ENCODE measurements around the gene ZNF414. TPM values are rescaled to one million over a fixed set of nuclear protein-coding genes. Genes with fewer than 3 reads are reported as not detected.

Gene ZNF414
- total and polyA plus RNA-seq, 2 experiments from 2014 or later = 27.4 to 45.0 TPM

GRCh38 chr19:8483165-8483564 lies 30.8 kb downstream of the ZNF414 start:
- H3K4me1 Mint-ChIP-seq = peaks cover 18% of the 10 kb centered on the region
- H3K4me3 Mint-ChIP-seq = no peak overlapping the region; the same call in 2 of the 3 replicates
- no peak for DNase-seq (ENCODE audit: low spot score)
- H3K36me3 Mint-ChIP-seq (ENCODE audit: low read depth) = peaks cover 90% of the 10 kb centered on the region
- Histone ChIP-seq H3K27me3 (ENCODE audit: insufficient read depth) (no peaks in the 10 kb centered on the region), H3K79me2 (replicated peaks; ENCODE audit: insufficient read depth) (peaks cover 70% of the 10 kb centered on the region), H2AFZ (no peak overlapping the region), H3F3A (replicated peaks; ENCODE audit: low read depth) (peaks cover 65% of the 10 kb centered on the region), H3K9me2 (ENCODE audit: insufficient read depth) (no peaks in the 10 kb centered on the region), H3K4me1 (ENCODE audit: insufficient read depth) (no peaks in the 10 kb centered on the region), H3K4me3 (no peak overlapping the region), H3K4me2 (no peak overlapping the region), H3K27ac (ENCODE audit: low read depth) (no peak overlapping the region; the same call in 1 of the 2 replicates), H3K36me3 (ENCODE audit: insufficient read depth) (peaks cover 58% of the 10 kb centered on the region), H4K20me1 (replicated peaks; ENCODE audit: insufficient read depth) (peaks cover 62% of the 10 kb centered on the region)
- no peak overlapping the region for H3K27ac Mint-ChIP-seq
- no peak for TF ChIP-seq STAT1 (IDR thresholded peaks at IDR 0.05; ENCODE audit: unreplicated experiment)
- TF ChIP-seq JUNB (IDR thresholded peaks at IDR 0.05; ENCODE audit: unreplicated experiment) = no peak
- TF ChIP-seq NANOG (IDR thresholded peaks at IDR 0.05; ENCODE audit: borderline replicate concordance) = no peak
- TF ChIP-seq ZNF114 (CRISPR knock-in tag; IDR thresholded peaks at IDR 0.05) = no peak
- no peak for TF ChIP-seq CTCF (conservative IDR thresholded peaks at IDR 0.05; ENCODE audit: low read depth in 2 of 2)
- TF ChIP-seq REST (IDR thresholded peaks at IDR 0.05; ENCODE audit: unreplicated experiment) = no peak
- TF ChIP-seq CREB1 (CRISPR knock-in tag; IDR thresholded peaks at IDR 0.05; ENCODE audit: low read depth) = no peak
- TF ChIP-seq ZNF331 (CRISPR knock-in tag; IDR thresholded peaks at IDR 0.05; ENCODE audit: low read depth) = no peak
- no peak for TF ChIP-seq EZH2phosphoT487 (IDR thresholded peaks at IDR 0.05; ENCODE audit: unreplicated experiment)
- TF ChIP-seq ETS1 (IDR thresholded peaks at IDR 0.05) = no peak
- no peak for ATAC-seq
- H3K9me3 Mint-ChIP-seq = no peaks in the 10 kb centered on the region; the same call in 2 of the 3 replicates
- peaks cover 21% of the 10 kb centered on the region for H3K27me3 Mint-ChIP-seq (ENCODE audit: insufficient read depth, low read depth, poor library complexity)
